ENCODE data around the gene PDE8A. TPM values are rescaled to one million over a fixed set of nuclear protein-coding genes. Genes with fewer than 3 reads are reported as not detected.
A peak's percentile ranks its signal among the peaks of the same experiment; 100 is the strongest.

Gene PDE8A
- total RNA-seq, 2 donors from 2014 or later, result 19.2 to 23.2 TPM

DNA sequence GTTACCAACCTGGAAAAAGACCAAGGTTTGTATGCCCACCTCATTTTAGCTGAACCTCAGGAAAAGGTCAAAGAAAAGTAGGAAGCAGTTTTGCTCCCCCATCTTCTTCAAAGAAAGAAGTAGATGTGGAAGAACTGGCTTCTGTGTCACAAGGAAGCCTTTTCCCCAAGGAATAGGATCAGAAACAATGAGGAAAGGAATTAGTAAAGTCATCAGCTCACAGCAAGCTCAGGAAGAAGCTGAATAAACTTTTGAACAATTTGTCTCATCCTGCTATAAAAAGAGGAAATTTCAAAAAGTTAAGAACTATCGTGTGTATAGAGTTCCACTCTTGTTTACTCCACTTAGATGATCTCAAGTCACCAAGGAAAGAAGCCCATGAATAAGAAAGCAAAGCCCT, 174.2 kb downstream of the PDE8A start:
- Histone ChIP-seq H3K9me3 (no peaks in the 10 kb centered on the region), H3K36me3 (no peaks in the 10 kb centered on the region), H3K27ac (no peak overlapping the region), H3K27me3 (no peaks in the 10 kb centered on the region), H3K4me1 (no peaks in the 10 kb centered on the region), H3K4me3 (no peak overlapping the region)
- DNase-seq (ENCODE audit: low spot score), result no peak
- no peak for TF ChIP-seq CTCF (IDR thresholded peaks at IDR 0.05)

- no peaks in the 10 kb centered on the region for H3K4me1 ChIP-seq
- no peak overlapping the region for H3K4me3 ChIP-seq
- no peaks in the 10 kb centered on the region for H3K27me3 ChIP-seq
- H3K9me3 ChIP-seq, result no peaks in the 10 kb centered on the region
- no peaks in the 10 kb centered on the region for H3K36me3 ChIP-seq
- no peak for TF ChIP-seq CTCF (IDR thresholded peaks at IDR 0.05)
- no peak for DNase-seq (ENCODE audit: low spot score)
- H3K27ac ChIP-seq, result no peak overlapping the region
These were observed 175.7 kb downstream of the PDE8A start for GRCh38 chr15:85157344-85157743.

DNA sequence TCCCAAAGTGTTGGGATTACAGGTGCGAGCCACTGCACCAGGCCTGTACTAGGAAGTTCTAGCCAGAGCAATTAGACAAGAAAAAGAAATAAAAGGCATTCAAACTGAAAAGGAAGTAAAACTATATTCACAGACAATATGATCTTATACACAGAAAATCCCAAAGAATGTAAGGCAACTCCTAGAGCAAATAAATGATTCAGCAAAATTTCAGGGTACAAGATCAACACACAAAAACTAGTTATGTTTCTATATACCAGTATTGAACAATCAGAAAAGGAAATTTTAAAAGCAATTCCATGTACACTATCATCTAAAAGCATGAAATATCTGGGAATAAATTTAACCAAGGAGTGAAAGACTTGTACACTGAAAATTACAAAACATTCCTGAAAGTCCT, 180.6 kb downstream of the PDE8A start:
- TF ChIP-seq CTCF (IDR thresholded peaks at IDR 0.05), result no peak
- no peaks in the 10 kb centered on the region for H3K27me3 ChIP-seq
- H3K36me3 ChIP-seq, result no peaks in the 10 kb centered on the region

DNA sequence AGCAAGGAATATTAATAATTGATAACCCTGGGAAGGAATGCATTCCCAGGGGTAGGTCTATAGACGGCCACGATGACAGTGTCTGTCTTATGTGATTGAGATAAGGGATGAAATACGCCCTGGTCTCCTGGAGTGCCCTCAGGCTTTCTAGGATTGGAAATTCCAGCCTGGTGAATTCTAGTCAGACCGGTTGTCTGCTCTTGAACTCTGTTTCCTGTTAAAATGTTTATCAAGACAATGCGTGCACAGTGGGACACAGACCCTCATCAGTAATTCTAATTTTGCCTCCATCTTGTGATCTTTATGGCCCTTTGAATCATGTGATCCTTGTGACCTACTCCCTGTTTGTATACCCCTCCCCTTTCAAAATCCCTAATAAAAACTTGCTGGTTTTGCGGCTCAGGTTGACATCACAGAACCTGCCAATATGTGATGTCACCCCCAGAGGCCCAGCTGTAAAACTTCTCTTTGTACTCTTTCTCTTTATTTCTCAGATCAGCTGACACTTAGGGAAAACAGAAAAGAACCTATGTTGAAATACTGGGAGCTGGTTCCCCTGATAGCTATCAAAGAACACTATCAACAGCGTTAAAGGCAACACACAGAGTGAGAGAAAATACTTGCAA, 183.3 kb downstream of the PDE8A start:
- TF ChIP-seq CTCF (IDR thresholded peaks at IDR 0.05), result no peak
- H3K4me1 ChIP-seq, result peaks cover 0 to 7% of the 10 kb centered on the region in 2 donors
- H3K36me3 ChIP-seq, result no peaks in the 10 kb centered on the region
- no peaks in the 10 kb centered on the region for H3K27me3 ChIP-seq
- DNase-seq (ENCODE audit: low spot score), result no peak
- peaks cover 0 to 11% of the 10 kb centered on the region in 2 donors for H3K9me3 ChIP-seq
- no peak overlapping the region for H3K4me3 ChIP-seq
- no peak overlapping the region for H3K27ac ChIP-seq

More for the DNA sequence above, 180.6 kb downstream of the PDE8A start:
- H3K4me3 ChIP-seq, result no peak overlapping the region
- DNase-seq (ENCODE audit: low spot score), result no peak
- no peak overlapping the region for H3K27ac ChIP-seq
- H3K9me3 ChIP-seq, result peaks cover 0 to 11% of the 10 kb centered on the region in 2 donors
- H3K4me1 ChIP-seq, result no peaks in the 10 kb centered on the region

- H3K36me3 ChIP-seq, result no peaks in the 10 kb centered on the region
- TF ChIP-seq CTCF (IDR thresholded peaks at IDR 0.05), result no peak
- H3K4me3 ChIP-seq, result no peak overlapping the region
- no peak overlapping the region for H3K27ac ChIP-seq
- H3K4me1 ChIP-seq, result peaks cover 0 to 7% of the 10 kb centered on the region in 2 donors
- H3K27me3 ChIP-seq, result no peaks in the 10 kb centered on the region
- H3K9me3 ChIP-seq, result peaks cover 3 to 20% of the 10 kb centered on the region in 2 donors
- no peak for DNase-seq (ENCODE audit: low spot score)
These were observed 185.9 kb downstream of the PDE8A start for GRCh38 chr15:85167568-85167967.

GRCh38 chr15:85168642-85169173, 187.1 kb downstream of the PDE8A start:
- Histone ChIP-seq H3K36me3 (no peaks in the 10 kb centered on the region), H3K27ac (no peak overlapping the region), H3K27me3 (no peaks in the 10 kb centered on the region), H3K9me3 (peaks cover 3 to 14% of the 10 kb centered on the region in 2 donors), H3K4me1 (peaks cover 0 to 7% of the 10 kb centered on the region in 2 donors), H3K4me3 (peak overlapping the region in 1 of 2 donors; percentile 32)
- no peak for DNase-seq (ENCODE audit: low spot score)
- peak in 1 of 2 donors; percentile 47 for TF ChIP-seq CTCF (IDR thresholded peaks at IDR 0.05)
